MM.1S (cell line): Measurements from ENCODE around the gene KIF3C.

Source experiments
- CTCF ChIP-seq: fragments of 300-600 bp; sonication (generic); IDR thresholded peaks from 2 replicates; pipeline ENCODE4 v1.5.1; 2016; ENCODE audit warnings: antibody characterized with exemption, low read length, mixed read lengths
- EZH2 ChIP-seq: fragments of 300-600 bp; sonication (generic); optimal IDR thresholded peaks from 2 replicates; pipeline ENCODE3; 2017; ENCODE audit warnings: low read depth, mild to moderate bottlenecking, antibody characterized with exemption, low read length, mixed read lengths

GRCh38 chr2:25877431-25878360, 104.6 kb downstream of the KIF3C start:
- TF ChIP-seq EZH2 (no peak), CTCF (no peak)
